AG09309 (cell line): Measurements from ENCODE around the gene KCNJ10.

ENCODE experiments used
- DNase-seq: peaks from one replicate; pipeline ENCODE4 v3.0.0-alpha.2; 2010; ENCODE audit warnings: low read depth
- H3K4me3 ChIP-seq: 2 replicates; pipeline ENCODE4 v1.5.1; 2011; ENCODE audit warnings: mild to moderate bottlenecking, low read depth, low read length, moderate library complexity; ENCODE audit not compliant: control insufficient read depth
- TF ChIP-seq, protein P1 (sequence below): IDR thresholded peaks from 2 replicates; pipeline ENCODE4 v1.5.1; 2011; ENCODE audit warnings: mild to moderate bottlenecking, low read depth, low read length, inconsistent platforms; ENCODE audit not compliant: insufficient read depth, control insufficient read depth; ENCODE audit errors: missing control alignments

KCNJ10 gene

DNA sequence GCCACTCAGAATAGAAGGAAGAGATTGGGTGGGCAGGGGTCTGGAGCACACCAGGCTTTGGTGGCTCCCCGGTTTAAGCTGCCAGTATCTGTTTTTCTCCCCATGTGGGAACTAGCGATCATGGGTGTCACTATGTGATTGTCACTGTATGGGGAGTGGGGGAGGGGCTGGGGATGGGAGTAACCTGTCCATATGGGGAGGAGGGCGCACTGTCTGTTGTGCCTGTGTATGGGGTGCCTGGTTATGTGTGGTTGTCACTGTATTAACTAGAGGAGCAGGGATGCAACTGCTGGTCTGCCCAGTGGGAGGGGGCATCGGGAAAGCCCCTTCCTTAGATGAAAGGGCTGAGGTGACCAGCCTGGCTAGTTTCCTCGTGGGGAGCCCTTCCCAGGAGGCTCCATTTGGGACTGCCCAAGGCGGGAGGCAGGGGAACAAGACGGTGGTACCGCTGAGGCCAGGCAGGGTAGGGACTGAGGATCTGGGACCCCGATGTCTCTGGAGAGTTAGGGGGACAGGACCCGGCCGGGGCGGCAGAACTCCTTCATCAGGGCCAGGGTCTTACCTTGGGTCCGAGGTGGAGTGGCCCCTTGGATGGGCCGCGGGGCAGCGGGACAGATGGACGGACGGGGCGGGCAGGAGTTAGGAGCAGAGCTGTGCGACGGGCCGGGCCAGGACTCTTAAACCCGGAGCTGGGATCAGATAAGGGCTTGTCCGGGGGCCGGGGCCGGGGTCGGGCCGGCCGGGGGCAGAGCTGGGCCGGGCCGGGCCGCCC is at the start of gene KCNJ10:
Gene KCNJ10 (minus strand): TSS at position 701 of the 772 bp plus-strand sequence. CDS start 27,628 bp downstream, outside the sequence.
- H3K4me3 ChIP-seq, result peak within 1 kb of the TSS; percentile 33
- TF ChIP-seq, protein P1, sequence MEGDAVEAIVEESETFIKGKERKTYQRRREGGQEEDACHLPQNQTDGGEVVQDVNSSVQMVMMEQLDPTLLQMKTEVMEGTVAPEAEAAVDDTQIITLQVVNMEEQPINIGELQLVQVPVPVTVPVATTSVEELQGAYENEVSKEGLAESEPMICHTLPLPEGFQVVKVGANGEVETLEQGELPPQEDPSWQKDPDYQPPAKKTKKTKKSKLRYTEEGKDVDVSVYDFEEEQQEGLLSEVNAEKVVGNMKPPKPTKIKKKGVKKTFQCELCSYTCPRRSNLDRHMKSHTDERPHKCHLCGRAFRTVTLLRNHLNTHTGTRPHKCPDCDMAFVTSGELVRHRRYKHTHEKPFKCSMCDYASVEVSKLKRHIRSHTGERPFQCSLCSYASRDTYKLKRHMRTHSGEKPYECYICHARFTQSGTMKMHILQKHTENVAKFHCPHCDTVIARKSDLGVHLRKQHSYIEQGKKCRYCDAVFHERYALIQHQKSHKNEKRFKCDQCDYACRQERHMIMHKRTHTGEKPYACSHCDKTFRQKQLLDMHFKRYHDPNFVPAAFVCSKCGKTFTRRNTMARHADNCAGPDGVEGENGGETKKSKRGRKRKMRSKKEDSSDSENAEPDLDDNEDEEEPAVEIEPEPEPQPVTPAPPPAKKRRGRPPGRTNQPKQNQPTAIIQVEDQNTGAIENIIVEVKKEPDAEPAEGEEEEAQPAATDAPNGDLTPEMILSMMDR, result no peak
- no peak for DNase-seq

DNA sequence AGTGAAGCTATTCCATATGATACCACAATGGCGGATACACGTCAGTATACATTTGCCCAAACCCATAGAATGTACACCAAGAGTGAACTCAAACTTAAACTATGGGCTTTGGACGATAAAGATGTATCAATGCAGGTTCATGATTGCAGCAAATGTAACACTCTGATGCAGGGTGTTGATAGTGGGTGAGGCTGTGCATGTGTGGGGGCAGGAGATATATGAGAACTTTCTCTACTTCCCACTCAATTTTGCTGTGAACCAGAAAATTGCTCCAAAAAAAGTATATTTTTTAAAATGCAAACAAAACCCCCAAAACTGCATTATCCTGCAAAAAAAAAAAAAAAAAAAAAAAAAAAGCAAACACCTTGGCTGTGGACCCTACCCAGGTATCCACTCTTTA is 49.0 kb upstream of the KCNJ10 start:
- TF ChIP-seq, protein P1, result no peak
- no peak for DNase-seq
- no peak overlapping the region for H3K4me3 ChIP-seq

DNA sequence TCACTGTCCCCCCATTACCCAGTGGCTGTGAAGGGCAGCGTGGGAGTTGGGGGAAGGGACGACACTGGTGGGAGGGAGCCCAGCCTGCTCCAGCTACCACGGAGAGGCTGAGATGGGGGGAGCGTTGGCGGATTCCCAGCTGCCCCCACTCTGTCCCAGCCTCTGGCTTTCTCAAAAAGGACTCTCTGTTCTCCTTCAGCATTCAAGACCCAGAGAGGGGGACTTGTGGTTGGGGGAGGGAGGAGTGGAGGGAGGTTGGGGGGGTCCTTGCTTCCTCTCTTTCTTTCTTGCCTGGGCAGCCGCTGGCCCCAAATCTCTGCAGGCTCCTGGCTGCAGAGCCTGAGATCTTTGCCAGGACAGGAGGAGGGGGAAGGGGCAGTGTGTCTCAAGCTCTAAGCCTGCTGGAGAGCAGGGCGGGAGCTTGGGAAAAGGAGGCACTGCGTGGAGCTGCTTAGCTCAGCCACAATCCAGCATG is 47.8 kb upstream of the KCNJ10 start:
- H3K4me3 ChIP-seq, result no peak overlapping the region
- TF ChIP-seq, protein P1, result no peak
- no peak for DNase-seq

DNA sequence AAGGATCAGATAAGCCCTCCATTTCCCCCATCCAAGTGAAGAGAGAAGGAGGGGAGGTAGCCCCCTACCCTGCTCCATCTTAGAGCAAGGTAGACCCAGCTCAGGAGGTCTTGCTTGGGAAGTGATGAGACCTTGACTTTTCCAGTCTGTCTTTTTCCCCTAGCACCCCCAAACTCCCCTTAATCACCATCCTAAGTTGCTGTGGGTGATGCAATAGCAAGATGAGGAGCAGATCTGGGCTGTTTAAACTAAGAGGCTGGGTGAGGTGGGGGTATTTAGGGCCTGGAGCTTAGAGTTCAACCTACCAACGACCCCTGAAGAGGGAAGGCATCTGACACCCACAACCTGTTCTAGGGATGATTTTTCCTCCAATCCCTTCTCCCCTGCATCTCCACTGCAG is 47.3 kb upstream of the KCNJ10 start:
- TF ChIP-seq, protein P1, result no peak
- no peak for DNase-seq
- no peak overlapping the region for H3K4me3 ChIP-seq

DNA sequence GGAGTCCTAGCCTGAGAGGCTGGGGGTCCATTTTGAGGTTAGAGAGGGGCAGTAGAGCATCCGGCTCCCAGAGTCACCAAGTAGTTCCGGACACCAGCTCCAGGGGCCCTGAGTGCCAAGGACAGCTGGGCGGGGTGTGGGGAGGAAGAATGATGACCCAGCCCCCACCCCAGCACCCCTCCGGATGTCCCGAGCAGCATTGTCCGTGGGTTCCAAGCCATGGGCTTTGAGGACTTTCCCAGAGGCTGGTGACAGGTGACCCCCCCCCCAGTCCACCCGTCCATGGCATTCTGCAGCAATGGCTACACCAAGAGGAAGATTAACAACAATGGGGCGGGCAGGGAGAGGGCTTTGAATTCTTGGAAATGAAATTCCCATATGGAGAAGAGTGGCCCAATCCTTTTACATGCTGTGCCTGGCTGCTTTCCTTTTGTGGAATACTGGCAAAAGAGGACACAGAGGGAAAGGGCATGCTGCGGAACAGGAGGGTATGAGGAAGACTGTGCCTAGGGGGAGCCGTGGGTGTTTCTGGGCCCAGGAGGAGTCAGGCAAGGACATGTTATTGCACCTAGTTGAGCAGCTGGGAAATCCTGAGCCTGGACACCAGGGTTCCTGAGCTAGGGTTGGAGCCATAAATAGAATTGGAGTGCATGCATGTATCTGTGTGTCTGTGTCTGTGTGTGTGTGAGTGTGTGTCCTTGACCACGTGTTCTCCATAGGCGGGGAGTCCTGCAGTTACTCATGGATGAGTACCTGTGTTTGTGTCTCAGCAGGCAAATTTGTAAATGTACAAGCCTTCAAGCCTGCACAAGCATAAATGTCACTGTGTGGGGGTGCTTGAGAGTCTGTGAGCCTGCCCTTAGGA is 46.6 kb upstream of the KCNJ10 start:
- TF ChIP-seq, protein P1, result no peak
- no peak overlapping the region for H3K4me3 ChIP-seq
- no peak for DNase-seq

DNA sequence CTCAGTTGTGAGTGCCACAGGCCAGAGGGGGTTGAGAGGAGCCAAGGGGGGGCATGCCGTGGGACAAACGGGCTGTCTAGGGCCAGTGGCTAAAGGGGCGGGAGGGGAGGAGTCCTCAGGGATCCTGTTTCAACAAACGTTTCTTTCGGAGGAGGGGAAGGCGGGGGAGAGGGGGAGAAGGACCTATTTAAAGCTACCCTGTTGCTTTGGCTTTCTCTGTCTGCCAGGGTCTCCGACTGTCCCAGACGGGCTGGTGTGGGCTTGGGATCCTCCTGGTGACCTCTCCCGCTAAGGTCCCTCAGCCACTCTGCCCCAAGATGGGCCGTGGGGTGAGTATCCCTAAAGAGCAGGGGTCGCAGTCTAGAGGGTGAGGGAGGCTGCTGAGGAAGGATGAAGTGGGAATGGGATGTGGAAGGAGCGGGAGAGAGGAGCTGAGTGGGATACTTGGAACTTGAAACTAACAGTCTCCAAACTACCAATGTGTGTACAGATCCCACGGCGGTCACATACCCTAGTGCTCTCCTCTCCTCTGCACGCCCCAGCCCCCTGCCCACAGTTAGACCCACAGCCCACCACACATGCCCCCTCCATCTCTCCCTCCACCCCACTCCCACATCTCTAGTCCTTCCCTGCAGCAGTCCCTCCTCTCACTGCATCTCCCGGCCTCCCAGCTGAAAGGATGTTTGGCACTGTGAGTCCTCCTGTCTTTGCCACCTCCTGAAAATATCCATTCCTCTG is 45.8 kb upstream of the KCNJ10 start, which contains the start of gene ATP1A2:
Gene ATP1A2 (plus strand): TSS at position 215 of the 738 bp plus-strand sequence. CDS start 103 bp downstream, at position 318.
- no peak within 1 kb of the TSS for H3K4me3 ChIP-seq
- no peak for DNase-seq

More for the DNA sequence above, 45.8 kb upstream of the KCNJ10 start, which contains the start of gene ATP1A2:
- TF ChIP-seq, protein P1, result no peak
